ENCODE measurements around the gene SLC15A5.

SLC15A5 gene

GRCh38 chr12:16260206-16260605 lies 17.3 kb downstream of the SLC15A5 start:
- DNase-seq (ENCODE audit: low spot score), result no peak

DNA sequence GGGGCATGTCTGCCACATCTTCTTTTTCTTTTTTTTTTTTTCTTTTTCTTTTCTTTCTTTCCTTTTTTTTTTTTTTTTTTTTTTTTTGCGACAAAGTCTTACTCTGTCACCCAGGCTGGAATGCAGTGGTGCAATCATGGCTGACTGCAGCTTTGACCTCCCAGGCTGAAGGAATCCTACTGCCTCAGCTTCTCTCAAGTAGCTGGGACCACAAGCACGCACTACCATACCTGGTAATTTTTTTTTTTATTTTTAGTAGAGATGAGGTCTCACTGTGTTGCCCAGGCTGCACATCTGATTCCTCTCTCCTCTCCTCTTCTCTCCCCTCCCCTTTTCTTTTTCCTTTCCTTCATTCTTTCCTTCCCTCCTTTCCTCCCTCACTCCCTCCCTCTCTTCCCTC lies 18.5 kb downstream of the SLC15A5 start:
- DNase-seq (ENCODE audit: low spot score), result no peak

- DNase-seq (ENCODE audit: low spot score), result no peak
Measured at GRCh38 chr12:16246264-16246663, 31.2 kb downstream of the SLC15A5 start.

- DNase-seq (ENCODE audit: low spot score), result no peak
Measured at GRCh38 chr12:16245209-16245608, 32.3 kb downstream of the SLC15A5 start.

DNA sequence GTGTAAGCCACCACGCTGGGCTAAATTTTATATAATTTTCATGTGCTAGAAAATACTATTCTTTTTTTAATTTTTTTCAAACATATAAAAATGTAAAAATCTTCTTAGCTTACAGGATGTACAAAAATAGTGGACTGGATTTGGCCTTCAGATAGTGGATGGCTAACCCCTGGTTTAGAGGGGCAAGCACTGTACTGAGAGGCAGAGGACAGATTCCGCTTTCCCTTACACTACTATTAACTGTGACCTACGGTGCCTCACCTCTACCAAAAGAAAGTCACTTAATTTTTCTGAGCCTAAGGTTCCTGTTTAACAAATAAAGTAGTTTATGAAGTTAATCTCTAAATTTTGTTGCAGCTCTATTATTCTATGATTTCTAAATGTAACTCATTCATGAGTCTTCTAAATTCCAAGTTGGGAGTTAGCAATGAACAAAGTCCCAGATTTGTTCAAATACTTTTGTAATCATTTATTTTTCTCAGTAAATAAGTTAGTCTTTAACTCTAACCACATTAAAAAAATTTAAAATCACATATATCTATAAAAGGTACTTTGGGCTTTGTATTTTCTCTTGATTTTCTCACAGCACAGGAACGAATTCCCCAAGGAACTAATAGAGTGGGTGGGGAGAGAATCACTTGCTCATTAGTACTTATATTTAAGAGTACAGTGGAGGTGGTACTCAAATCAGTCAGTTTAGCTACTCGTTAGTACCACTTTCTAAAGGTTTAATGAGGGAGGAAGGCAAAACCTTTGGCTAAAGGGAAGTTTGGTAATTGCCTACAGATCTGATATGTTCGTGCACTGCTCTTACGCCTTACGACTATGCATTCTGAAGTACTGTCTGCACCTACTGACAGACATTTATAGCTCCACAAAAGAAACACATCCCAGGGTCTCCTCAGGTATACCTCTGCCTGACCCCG lies 33.7 kb downstream of the SLC15A5 start:
- DNase-seq (ENCODE audit: low spot score), result no peak

DNA sequence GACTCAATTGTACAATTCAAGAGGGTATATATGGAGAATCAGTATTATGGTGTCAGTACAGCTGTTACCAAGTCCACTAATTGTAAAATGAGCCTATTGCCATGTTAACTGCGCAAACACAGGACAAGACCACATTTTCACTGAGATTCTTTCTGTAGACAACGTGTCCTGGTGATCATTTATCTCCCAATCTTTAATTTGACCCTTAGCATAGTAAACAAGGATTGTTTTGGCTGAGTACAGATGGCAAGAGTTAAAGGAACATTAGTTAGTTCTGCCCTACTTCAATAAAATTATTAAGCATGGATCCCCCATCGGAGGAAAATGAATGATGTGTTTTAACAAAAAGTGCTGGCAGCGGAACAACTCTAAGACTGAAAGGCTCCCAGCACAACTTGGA lies 36.1 kb downstream of the SLC15A5 start:
- no peak for DNase-seq (ENCODE audit: low spot score)

GRCh38 chr12:16238661-16239060 lies 38.8 kb downstream of the SLC15A5 start:
- DNase-seq (ENCODE audit: low spot score), result no peak

DNA sequence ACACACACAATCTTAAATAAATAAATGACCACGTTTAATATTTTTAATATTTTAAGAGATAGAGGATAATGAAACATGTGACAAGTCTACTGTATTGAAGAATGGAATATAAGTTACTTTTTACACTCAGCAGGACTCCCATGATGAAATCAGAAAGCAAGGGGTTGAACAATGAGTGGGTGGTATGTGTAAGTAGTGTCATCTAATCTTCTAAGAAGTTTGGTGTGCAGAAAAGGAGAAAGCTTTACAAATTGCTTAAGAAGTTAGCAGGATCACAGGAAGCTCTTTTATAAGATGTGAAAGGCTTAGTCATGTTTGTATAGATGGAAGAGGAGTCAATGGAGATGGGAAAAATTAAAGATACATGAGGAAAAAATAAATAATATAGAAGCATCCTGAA lies 47.8 kb downstream of the SLC15A5 start:
- no peak for DNase-seq (ENCODE audit: low spot score)

- no peak for DNase-seq (ENCODE audit: low spot score)
Measured at GRCh38 chr12:16228067-16228466, 49.4 kb downstream of the SLC15A5 start.

DNA sequence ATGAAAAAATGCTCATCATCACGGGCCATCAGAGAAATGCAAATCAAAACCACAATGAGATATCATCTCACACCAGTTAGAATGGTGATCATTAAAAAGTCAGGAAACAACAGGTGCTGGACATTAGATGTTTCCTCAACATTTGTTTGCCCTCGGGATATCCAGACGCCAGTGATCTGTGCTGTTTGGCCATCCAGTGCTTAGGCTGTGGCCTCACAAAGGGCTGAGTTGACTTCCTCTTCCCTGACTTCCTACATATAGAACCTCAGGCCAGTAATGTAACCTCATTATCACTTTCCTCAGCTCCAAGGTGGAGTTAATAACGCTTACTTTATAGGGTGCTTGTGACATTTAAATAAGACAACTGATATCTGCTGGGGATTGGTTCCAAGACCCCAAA lies 51.8 kb downstream of the SLC15A5 start:
- DNase-seq (ENCODE audit: low spot score), result no peak

GRCh38 chr12:16224196-16224595 lies 53.3 kb downstream of the SLC15A5 start:
- DNase-seq (ENCODE audit: low spot score), result no peak

DNA sequence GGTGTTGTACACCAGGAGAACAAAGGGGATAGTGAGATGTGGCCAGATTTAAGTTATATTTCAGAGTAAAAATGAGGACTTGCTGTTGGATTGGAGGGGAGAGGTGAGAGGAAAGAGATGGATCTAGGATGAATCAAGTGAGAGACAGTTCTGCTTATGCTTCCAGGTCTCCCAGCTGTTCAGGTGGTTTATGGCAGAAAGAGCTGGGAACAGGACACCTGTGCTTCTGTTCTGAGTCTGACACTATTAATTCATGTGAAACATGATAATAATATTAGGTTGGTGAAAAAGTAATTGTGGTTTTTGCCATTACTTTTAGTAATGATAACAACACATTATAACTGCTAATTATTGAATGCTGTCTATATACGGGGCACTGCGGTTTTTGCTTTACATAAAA lies 55.7 kb downstream of the SLC15A5 start:
- no peak for DNase-seq (ENCODE audit: low spot score)

DNA sequence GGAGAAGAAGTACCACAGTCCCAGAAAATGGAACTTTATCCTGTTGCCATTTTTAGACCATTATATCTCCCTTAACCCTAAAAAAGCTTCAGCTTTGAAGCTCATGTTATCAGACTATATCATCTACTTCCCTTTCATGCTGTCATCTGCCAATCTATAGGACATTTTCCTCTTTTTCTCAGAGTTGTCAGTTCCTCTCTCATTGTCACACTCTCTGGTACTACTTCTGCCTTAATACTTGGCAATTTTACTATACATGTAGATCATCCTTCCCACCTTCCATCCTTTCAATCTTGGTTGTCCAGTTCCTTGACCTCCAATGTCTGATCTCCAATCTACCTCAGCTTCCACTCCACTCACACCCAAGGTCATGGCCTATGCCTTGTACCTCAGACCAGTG lies 57.4 kb downstream of the SLC15A5 start:
- no peak for DNase-seq (ENCODE audit: low spot score)

DNA sequence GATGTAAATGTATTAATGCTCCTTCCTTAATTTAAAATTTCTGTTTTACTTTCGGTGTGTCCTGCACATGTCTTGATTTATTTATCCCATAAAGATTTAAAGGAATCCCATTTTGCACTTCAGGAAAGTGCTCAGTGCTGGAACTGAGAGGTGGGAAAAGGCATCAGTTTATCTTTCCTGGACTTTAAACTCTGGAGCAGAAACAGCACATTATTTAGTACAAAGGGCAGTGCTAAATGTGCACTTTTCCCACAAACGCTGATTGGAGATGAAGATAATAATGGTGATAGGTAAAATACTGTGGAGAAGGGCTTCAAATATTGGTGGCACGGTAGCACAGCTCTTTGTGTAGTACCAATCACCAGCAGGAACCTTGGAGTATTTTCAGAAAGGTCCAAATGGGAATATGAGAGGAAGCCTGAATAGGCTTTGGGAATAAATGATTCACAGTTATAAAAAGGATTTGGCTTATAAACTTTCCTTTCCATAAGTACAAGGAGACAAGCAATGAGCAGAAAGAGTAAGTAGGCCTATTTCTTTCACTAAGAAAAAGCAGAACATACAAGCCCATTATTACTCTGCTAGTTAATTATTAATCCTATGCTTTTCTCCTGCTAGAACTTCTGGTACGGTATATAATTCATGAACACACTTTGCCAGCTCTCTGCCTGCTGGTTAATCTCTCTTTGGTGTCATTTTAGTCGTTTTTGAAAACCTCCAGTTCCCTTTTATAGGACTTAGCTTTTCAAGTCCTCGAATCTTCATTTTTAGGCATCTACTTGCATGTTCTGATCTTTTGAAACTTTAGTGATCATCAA lies 58.3 kb downstream of the SLC15A5 start:
- DNase-seq (ENCODE audit: low spot score), result no peak

- DNase-seq (ENCODE audit: low spot score), result no peak
Measured at GRCh38 chr12:16218234-16218633, 59.3 kb downstream of the SLC15A5 start.

DNA sequence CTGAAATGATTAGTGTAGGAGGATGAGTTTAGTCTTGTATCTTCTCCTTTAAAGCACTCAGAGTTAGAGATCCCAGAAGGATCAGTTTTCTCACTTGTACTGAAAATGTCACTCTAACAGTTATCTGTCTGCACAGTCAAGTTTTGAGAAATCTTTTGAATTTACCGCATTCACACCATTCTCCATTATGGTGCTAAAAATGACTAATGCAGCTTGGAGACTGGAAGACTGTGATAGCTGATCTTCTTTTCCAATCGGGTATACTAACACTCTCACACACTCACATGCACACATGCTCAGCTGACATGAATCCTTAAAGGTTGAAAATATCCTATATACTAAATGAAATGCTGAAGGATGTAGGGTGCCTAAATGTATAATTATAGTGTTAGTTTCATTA lies 65.8 kb downstream of the SLC15A5 start:
- no peak for DNase-seq (ENCODE audit: low spot score)

GRCh38 chr12:16198884-16199283 lies 78.6 kb downstream of the SLC15A5 start:
- no peak for DNase-seq (ENCODE audit: low spot score)

DNA sequence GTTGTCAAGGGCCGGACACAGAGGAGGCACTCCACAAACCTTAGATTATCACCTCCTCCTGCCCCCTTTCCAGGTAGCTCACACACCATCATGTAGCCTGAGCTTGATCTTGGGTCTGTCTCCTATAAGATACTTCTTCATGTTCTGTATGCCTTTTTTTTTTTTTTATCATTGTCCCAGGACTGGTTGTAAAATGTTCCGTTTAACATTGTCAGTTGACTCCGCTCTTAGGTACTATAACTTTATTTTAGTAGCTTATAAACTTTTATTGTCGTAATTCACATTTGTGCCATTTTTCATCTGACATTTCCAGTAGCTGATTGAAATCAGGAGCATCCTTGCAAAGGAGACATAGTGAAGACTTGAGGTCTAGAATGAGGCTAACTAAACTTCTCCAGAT lies 79.9 kb downstream of the SLC15A5 start:
- DNase-seq (ENCODE audit: low spot score), result no peak

DNA sequence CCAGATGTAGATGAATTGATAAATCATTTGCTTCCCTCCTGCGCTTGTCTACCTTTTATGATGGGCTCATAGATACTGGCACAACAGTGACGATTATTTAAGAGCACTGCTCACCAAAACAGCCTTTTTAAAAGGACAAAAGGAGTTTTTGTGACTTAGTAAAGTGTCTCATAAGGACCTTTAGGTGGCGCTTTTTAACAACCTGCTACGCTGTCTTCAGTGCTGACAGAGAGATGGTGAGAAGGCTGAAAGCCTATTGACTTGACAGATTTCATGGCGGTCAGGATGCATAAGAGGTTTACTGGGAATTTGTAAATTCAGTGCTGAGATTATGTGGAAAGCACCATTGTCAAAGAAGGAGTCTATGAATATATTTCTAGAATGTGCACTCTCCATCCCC lies 87.6 kb downstream of the SLC15A5 start:
- no peak for DNase-seq (ENCODE audit: low spot score)

- DNase-seq (ENCODE audit: low spot score), result no peak
Measured at GRCh38 chr12:16187660-16188059, 89.8 kb downstream of the SLC15A5 start.

- DNase-seq (ENCODE audit: low spot score), result no peak
Measured at GRCh38 chr12:16184681-16185080, 92.8 kb downstream of the SLC15A5 start.

GRCh38 chr12:16183541-16183940 lies 93.9 kb downstream of the SLC15A5 start:
- DNase-seq (ENCODE audit: low spot score), result no peak

DNA sequence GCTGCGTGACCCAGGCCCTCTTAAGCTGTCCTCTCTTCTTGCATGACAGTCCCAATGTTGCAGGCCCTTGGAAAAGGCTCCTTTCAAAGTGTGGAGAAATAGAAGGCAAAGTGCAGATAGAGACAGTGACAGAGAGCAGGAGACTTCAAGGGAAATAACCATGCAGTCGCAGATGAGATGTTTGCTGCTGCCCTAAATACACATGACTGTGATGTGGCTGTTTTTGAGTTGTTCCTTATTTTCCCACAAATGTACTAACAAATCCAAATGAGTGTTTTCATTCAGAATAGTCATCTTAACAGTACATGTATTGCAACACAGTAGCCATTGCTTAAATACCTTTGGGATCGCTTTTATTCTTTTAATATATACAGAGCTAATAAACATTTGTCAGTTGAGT lies 101.6 kb downstream of the SLC15A5 start:
- DNase-seq (ENCODE audit: low spot score), result no peak

Measured in AG08396 (cell line).